ENCODE measurements around the gene CCDC142. TPM values are rescaled to one million over a fixed set of nuclear protein-coding genes. Genes with fewer than 3 reads are reported as not detected.
A peak's percentile ranks its signal among the peaks of the same experiment; 100 is the strongest.

The CCDC142 gene
- total and polyA plus RNA-seq, 9 of the 15 experiments (the other 6 are each of a cell fraction or from before 2014, with no cell fraction given): 0.55 to 11.7 (median 7.2) TPM

- TF ChIP-seq CHD7 (IDR thresholded peaks at IDR 0.05; ENCODE audit: low read depth, low read length) (no peak), PHF8 (IDR thresholded peaks at IDR 0.05; ENCODE audit: borderline replicate concordance, low read length) (peak; percentile 41; the same call in 1 of the 2 replicates), ZFP36 (IDR thresholded peaks at IDR 0.05; ENCODE audit: low read depth, low read length, partially characterized antibody) (no peak), RBM14 (IDR thresholded peaks at IDR 0.05; ENCODE audit: borderline replicate concordance, insufficient read depth, low read depth, low read length) (no peak), ARID3A (IDR thresholded peaks at IDR 0.05; ENCODE audit: borderline replicate concordance, low read depth, low read length) (no peak), PREB (CRISPR knock-in tag; IDR thresholded peaks at IDR 0.05) (no peak), ZNF384 (IDR thresholded peaks at IDR 0.05; ENCODE audit: low read depth, low read length) (no peak), POLR2AphosphoS2 (IDR thresholded peaks at IDR 0.05; ENCODE audit: low read length) (no peak; the same call in 1 of the 2 replicates), RBM34 (IDR thresholded peaks at IDR 0.05; ENCODE audit: borderline replicate concordance, insufficient read depth, low read length) (no peak), CXXC5 (CRISPR knock-in tag; IDR thresholded peaks at IDR 0.05) (peak; percentile 68), GATAD2B (IDR thresholded peaks at IDR 0.05; ENCODE audit: borderline replicate concordance) (no peak), ZNF695 (CRISPR knock-in tag; IDR thresholded peaks at IDR 0.05) (no peak)
These were observed 24.5 kb downstream of the CCDC142 start, which contains the start of gene WBP1 (continued) for GRCh38 chr2:74458132-74458937.

Data from K562 (cell line).